Fibroblast of villous mesenchyme (primary cell): Measurements from ENCODE around the gene MLLT3. TPM values are rescaled to one million over a fixed set of nuclear protein-coding genes. Genes with fewer than 3 reads are reported as not detected.

Source experiments
- DNase-seq: peaks from one replicate; pipeline ENCODE4 v3.0.0-alpha.2; 2010; ENCODE audit warnings: low read depth
- H3K4me3 ChIP-seq: 2 replicates; pipeline ENCODE4 v1.5.1; 2011; ENCODE audit warnings: low read depth, mild to moderate bottlenecking, low read length
- CTCF ChIP-seq: IDR thresholded peaks from 2 replicates; pipeline ENCODE4 v1.5.1; 2012; ENCODE audit warnings: low read depth, mild to moderate bottlenecking, low read length; ENCODE audit not compliant: insufficient read depth
- total RNA-seq: library from RNA; depleted of rRNA; stranded (reverse); fragments of >200 nt; gene quantifications from 2 replicates; pipeline ENCODE4 v1.2.3, GENCODE V29; 2012

Gene MLLT3
- total RNA-seq, 1 donor = 44.9 TPM

DNA sequence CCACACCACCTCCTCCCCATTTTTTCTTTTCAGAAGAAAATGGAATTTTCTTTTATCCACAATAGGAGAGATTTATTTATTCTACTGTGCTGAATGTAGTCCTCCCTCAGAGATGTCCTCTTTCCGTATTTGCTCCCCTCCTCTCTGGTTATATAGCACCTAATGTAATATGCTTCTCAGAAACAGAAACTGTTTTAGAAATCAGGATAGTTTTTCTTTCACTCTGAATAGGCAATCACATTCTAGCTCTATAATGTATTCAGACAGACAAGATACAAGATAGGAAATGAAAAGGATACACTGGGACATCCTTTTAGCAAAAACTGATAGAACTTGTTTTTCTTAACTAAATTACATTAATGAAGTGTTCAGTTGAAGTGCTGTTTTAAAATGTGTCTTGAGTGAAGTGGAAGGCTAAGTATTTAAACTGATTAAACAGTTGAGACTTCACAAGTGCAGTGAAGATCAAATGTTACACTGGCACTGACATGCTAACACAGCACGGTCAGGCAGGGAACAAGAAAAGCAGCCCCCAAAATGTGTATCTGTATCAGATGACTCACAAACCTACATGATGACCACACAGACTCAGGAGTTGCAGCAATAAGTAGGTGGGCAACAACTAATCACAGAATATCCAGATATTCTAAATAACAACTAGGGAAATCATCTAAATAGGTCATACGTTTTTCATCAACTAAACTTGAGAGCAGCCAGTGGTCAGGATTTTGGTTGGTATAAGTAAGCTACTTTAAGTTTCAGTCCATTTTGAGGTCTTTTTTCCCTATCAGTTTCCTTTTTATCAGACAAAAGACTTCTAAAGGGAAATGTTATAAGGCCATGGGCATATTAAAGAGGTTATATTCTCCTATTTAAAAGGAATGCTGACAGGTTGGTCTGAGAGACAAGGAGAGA, 260.4 kb downstream of the MLLT3 start:
- no peak for TF ChIP-seq CTCF

GRCh38 chr9:20361229-20361628, 261.1 kb downstream of the MLLT3 start:
- no peak for TF ChIP-seq CTCF
- no peak overlapping the region for H3K4me3 ChIP-seq
- no peak for DNase-seq

More for the DNA sequence above, 260.4 kb downstream of the MLLT3 start:
- no peak overlapping the region for H3K4me3 ChIP-seq
- no peak for DNase-seq

DNA sequence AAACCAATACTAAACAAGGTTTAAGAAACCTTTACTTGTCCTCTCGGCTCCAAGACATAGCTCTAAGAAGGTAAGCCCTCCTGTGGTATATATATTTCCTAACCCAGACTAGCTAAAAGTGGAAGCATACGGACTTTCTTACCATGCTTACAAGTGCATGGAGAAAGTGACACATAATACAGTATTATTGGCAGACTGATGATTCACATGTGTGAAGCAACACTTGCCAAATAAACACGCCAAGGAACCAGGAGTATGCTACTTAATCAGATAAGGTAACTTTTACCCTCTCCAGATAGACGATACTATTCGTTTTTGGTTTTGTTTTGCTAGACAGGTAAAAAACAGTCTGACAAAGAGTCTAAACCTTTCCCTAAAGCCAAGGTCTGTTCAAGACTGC, 264.1 kb downstream of the MLLT3 start:
- H3K4me3 ChIP-seq = no peak overlapping the region
- DNase-seq = peak; percentile 72
- no peak for TF ChIP-seq CTCF

DNA sequence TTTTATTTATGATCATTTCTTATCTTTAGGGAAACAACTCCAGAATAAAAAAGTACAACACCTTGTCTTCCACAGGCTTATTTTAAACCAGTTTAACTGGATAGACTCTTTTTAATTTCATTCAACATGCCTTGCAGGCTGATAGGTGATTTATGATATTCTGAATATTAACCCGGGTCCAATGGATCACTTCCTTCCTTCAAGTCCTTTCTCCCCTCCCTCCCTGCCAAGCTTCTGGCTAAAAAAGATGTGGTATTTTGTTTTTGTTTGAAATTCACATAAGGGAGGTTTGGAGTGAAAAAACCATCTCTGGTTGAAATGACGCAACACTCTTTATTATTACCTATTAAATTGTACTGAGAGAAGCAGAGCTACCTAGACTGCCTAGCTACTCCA, 265.3 kb downstream of the MLLT3 start:
- TF ChIP-seq CTCF = no peak
- no peak overlapping the region for H3K4me3 ChIP-seq
- DNase-seq = peak; percentile 25

DNA sequence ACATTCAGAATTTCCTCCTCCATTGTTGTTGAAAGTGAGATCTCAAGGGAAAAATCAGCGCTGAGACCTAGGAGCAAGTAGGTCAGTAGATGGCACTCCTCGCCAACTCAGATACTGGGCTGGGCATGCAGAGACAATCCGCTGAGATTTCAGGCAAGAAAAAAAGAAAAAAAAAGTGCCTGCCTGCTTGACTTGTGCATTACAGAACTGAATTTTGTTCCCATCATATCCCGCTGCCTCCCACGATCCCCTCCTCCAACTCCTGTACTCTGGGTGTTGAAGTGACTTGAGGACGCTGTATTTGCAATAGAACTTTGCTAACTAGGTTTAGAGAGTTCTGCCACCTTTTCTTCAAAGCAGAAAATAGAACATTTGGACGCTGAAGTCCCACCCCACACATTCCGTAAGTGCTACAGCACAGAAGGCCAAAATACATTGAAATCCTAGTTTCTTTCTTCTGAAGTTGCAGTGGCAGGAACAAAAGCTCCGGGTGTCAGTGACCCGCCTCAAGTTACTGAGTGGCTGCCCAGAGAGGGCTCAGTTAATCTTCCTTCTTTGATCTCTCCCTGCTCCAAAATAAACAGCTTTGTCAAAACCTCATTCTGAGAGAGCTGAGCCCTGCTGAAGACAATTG, 265.8 kb downstream of the MLLT3 start:
- peak; percentile 84 for DNase-seq
- peak; percentile 74 for TF ChIP-seq CTCF
- no peak overlapping the region for H3K4me3 ChIP-seq

- no peak overlapping the region for H3K4me3 ChIP-seq
- TF ChIP-seq CTCF = no peak
- DNase-seq = peak; percentile 91
Observed at GRCh38 chr9:20355022-20355421, 267.3 kb downstream of the MLLT3 start.
